DOHH2 (cell line): ENCODE measurements around the gene SNX33.

Experiments used
- CTCF ChIP-seq: fragments of 200-600 bp; sonication (generic); IDR thresholded peaks from one replicate; pipeline ENCODE4 v1.5.1; 2014; ENCODE audit warnings: antibody characterized with exemption, mild to moderate bottlenecking, low read depth, low read length; ENCODE audit not compliant: poor library complexity, severe bottlenecking
- EZH2phosphoT487 ChIP-seq: fragments of 200-600 bp; sonication (generic); IDR thresholded peaks from 2 replicates; pipeline ENCODE4 v1.6.1; 2017; ENCODE audit warnings: borderline replicate concordance, mild to moderate bottlenecking, antibody characterized with exemption, low read length, moderate library complexity, mixed read lengths

DNA sequence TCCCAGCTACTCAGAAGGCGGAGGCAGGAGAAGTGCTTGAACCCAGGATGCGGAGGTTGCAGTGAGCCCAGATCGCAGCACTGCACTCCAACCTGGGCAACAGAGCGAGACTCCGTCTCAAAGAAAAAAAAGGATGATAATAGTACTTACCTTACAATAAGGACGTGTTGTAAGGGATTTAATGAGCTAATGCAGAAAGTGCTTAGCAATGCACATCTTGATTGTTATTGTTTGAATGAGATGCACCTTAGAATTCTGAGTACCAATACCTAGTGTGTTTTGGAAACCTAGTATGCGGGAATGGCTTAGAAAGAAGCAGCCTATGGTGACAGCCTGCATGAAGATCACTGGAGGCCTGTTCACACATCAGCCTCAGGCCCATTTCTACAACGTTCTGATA, 41.7 kb upstream of the SNX33 start:
- TF ChIP-seq CTCF (no peak), EZH2phosphoT487 (no peak)
